RCC 7860 (cell line): ENCODE measurements around the gene ITSN2.
"Not testable (repeated sequence)": the region's sequence is repeated elsewhere in the genome, so short reads cannot be mapped to it uniquely, and the experiment has no call there.

Experiments
- DNase-seq: peaks from one replicate; pipeline ENCODE4 v3.0.0-alpha.2; 2015; ENCODE audit warnings: low spot score
- FAIRE-seq: peaks from 2 replicates; lab custom pipeline; 2012; peaks lifted over from hg19 to GRCh38; lab: Jason Lieb, UNC

The ITSN2 gene

GRCh38 chr2:24339098-24339497, 21.2 kb downstream of the ITSN2 start:
- not testable (repeated sequence) for FAIRE-seq, DNase-seq

- no peak for DNase-seq
- FAIRE-seq: no peak
Measured at GRCh38 chr2:24337890-24338289, 22.4 kb downstream of the ITSN2 start.

DNA sequence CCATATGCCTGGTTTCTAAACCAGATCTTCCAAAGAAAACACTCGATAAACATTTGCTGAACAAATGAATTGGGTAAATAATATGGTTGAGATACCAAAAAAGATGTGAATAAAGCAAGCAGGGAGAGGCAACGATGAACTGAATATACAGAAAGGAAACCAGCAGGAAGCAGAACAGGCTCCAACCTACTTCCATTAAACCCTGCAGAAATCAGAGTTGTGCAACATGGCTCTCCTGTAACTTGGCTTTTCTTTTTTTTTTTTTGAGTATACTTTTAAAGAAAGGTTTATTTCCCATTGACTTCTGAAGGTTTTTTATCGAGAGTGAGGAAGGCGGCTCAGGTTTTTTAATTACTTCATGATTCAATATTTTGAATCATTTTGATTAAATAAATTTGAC, 23.5 kb downstream of the ITSN2 start:
- FAIRE-seq (no peak), DNase-seq (no peak)

- FAIRE-seq (no peak), DNase-seq (no peak)
Measured at GRCh38 chr2:24334245-24334633, 26.1 kb downstream of the ITSN2 start.

GRCh38 chr2:24332791-24333540, 27.4 kb downstream of the ITSN2 start:
- DNase-seq (no peak), FAIRE-seq (no peak)

DNA sequence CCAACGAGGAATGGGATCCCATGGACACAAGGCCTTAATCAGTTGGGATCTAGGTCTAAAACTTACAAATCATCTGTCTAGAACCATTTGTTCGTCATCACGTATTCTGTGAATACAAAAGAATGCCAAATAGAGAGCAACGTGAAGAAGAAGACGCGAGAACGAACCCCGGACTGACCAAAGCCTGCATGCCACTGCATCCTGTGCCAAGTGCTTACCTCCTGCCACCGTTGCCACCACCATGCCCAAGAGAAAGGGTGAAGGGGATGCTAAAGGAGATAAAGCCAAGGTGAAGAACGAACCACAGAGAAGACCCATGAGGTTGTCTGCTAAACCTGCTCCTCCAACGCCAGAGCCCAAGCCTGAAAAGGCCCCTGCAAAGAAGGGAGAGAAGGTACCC, 30.2 kb downstream of the ITSN2 start:
- no peak for FAIRE-seq
- no peak for DNase-seq

DNA sequence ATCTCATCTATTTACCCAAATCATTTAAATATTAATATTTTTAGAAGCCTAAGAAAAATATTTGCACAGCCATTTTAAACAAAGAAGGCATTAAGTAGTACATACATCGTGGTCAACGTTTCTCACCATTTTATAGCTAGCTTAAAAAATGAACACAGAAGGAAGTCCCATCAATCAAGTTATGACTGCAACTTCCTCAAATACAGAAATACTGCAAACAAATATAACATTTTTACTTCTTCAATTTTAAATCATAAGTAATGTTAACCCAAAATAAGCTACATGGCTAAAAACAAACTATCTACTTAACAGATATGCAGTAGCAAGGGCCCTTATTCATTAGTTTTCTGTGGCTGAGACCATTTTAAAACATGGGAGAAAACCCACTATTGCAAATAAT, 30.6 kb downstream of the ITSN2 start:
- no peak for FAIRE-seq
- no peak for DNase-seq

GRCh38 chr2:24328010-24328409, 32.3 kb downstream of the ITSN2 start:
- FAIRE-seq: no peak
- no peak for DNase-seq

DNA sequence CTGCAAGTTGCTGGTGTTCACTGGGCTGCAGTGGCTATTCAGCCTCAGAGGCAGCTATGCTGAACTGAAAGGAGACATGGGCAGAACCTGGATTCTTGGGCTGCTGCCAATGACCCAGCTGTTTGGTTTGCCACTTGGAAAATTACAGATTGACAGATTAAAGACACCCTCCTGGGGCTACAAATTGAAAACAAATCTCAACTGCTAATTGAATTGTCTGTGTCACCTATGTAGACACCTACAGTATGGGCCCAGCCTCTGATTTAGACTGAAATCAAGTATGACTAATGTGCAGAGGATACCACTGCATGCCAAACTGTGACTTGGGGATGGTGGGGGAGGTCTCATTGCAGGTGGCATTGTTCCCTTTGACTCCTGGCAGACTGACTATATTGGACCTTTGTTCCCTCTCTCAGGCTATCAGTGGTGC, 42.8 kb downstream of the ITSN2 start:
- FAIRE-seq (no peak), DNase-seq (no peak)

DNA sequence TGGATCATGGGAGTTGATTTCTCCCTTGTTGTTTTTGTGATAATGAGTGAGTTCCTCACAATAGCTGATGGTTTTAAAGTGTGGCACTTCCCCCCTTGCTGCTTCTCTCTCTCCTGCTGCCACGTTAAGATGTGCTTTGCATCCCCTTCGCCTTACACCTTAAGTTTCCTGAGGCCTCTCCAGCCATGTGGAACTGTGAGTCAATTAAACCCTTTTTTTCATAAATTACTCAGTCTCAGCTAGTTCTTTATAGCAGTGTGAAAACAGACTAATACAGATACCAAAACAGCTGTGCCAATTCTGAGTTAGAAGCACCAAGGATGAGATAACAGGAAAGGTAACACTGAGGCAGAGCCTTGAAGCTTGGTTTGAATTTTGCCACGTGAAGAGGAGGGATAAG, 44.7 kb downstream of the ITSN2 start:
- DNase-seq (no peak), FAIRE-seq (no peak)

GRCh38 chr2:24313744-24314632, 46.3 kb downstream of the ITSN2 start:
- DNase-seq: no peak
- no peak for FAIRE-seq

GRCh38 chr2:24307961-24308360, 52.4 kb downstream of the ITSN2 start:
- DNase-seq: no peak
- no peak for FAIRE-seq

GRCh38 chr2:24304631-24305030, 55.7 kb downstream of the ITSN2 start:
- no peak for FAIRE-seq

DNA sequence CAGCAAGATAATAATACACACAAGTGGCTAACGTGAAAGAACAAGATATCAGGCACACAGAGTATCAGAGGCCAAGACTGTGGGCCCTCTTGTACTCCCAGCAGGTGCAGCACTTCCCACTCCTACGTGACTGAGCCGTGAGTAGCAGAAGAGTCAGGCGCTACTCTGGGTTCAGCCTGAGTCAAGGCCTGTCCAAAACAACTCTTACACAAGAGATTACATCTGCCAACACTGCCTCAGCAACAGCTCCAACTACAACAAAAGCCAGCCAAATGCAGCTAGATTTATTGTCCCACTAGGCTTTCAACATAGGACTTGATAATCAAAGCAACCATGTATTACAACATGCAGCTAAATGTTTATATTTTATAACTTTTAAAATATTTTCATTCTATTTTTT, 56.2 kb downstream of the ITSN2 start:
- FAIRE-seq (no peak), DNase-seq (no peak)

More at GRCh38 chr2:24304631-24305030, 55.7 kb downstream of the ITSN2 start:
- DNase-seq: no peak

GRCh38 chr2:24301599-24301998, 58.7 kb downstream of the ITSN2 start:
- DNase-seq: no peak
- no peak for FAIRE-seq

DNA sequence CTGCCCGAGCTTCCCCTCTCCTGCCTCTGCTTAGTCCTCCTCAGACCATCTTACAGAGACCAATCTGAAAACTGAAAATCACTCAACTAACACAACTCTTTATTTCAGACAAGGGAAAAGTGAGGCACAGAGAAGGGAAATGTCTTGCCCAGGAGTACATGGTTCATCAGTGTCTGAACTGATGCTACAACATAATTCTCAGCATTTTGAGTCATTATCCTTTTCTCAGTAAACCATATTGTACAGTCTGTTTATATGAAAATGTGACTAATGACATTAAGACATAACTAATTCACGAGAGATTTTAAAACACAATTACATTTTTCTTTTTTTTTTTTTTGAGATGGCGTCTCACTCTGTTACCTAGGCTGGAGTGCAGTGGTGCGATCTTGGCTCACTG, 62.7 kb downstream of the ITSN2 start:
- no peak for FAIRE-seq

GRCh38 chr2:24287171-24287570, 73.2 kb downstream of the ITSN2 start:
- DNase-seq (no peak), FAIRE-seq (no peak)

More for the DNA sequence above, 62.7 kb downstream of the ITSN2 start:
- DNase-seq: no peak

- FAIRE-seq: no peak
Measured at GRCh38 chr2:24285484-24286152, 74.7 kb downstream of the ITSN2 start.

DNA sequence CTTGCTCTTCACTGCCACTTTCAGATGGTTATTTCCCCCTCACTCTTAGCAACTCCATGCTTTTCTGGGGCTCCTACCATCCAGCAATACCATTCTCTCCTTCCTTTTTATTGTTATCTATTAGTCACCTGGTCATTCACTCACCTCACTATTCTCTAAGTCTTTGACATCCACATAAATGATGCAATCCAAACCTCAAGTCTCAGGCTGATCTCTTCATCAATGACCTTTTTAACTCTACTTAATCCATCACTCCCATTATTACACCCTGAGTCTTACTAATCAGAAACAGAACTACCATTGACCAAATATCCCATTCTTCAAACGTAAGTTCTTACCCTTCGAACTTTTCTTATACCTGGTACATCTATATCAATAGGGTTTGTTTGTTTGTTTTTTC, 79.7 kb downstream of the ITSN2 start:
- FAIRE-seq (no peak), DNase-seq (no peak)

More at GRCh38 chr2:24285484-24286152, 74.7 kb downstream of the ITSN2 start:
- DNase-seq: no peak

DNA sequence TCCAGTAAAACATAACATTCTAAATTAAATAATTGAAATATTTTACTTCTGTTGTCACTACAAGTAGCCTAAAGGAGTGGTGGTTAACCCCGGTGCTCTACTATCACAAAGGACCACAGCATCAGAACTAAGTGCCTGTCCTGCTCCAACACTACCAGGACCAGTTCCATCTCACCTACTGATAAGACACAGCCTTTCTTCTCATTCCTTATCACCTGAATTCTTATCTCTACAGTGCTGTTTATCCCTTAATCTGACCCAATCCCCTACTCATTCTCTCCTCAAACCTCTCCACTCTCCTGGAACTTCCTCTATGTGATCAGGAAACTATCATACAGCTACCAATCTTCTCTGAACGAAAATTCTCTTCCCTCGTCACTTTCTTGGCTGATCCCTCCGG, 80.2 kb downstream of the ITSN2 start:
- DNase-seq: no peak
- no peak for FAIRE-seq

- no peak for DNase-seq
- FAIRE-seq: no peak
Measured at GRCh38 chr2:24276349-24276899, 83.9 kb downstream of the ITSN2 start.
